A549 (cell line): ENCODE results near the gene TBX2.

Experiments
- HDAC2 ChIP-seq: fragments of 200-600 bp; sonication (generic); IDR thresholded peaks from 2 replicates; pipeline ENCODE4 v1.6.1; 2016
- TF ChIP-seq, protein P1 (sequence below): fragments of >200 bp; sonication (Bioruptor Twin); formaldehyde crosslinking; IDR thresholded peaks from 3 replicates; pipeline ENCODE4 v1.5.1; 2016

DNA sequence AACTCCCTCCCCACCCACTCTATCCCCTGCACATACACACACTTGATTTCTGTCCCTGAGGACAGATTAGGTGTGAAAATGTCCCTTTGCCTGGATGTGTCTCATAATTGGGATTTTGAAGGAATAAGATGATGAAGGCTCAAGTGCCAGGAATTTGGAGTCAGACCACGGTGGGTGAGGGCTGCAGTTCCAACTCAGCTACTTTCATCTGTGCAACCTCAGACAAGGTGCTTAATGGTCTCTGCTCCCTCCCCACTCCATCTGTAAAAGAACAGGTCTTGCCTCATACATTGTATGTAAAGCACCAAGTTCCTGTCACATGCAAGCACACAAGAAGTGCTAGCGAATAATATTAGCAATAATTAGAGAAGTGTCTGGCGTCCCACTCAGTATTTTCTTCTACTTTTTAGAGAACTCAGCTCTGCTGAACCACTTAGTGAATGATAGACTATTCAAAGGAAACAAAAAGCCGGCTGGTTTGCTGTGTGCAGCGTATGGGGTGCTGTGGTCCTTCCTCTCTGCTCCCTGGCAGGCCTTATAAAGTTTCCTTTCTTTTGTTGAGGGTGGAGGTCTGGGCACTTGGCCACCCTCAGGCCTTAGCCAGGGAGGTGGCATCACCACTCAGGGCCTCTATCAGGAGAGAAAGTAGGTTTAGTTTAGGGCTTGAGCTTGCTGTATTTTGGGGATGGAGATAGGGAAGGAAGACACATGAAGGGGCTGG is 58.9 kb downstream of the TBX2 start:
- TF ChIP-seq, protein P1, sequence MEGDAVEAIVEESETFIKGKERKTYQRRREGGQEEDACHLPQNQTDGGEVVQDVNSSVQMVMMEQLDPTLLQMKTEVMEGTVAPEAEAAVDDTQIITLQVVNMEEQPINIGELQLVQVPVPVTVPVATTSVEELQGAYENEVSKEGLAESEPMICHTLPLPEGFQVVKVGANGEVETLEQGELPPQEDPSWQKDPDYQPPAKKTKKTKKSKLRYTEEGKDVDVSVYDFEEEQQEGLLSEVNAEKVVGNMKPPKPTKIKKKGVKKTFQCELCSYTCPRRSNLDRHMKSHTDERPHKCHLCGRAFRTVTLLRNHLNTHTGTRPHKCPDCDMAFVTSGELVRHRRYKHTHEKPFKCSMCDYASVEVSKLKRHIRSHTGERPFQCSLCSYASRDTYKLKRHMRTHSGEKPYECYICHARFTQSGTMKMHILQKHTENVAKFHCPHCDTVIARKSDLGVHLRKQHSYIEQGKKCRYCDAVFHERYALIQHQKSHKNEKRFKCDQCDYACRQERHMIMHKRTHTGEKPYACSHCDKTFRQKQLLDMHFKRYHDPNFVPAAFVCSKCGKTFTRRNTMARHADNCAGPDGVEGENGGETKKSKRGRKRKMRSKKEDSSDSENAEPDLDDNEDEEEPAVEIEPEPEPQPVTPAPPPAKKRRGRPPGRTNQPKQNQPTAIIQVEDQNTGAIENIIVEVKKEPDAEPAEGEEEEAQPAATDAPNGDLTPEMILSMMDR: no peak
- TF ChIP-seq HDAC2: no peak
